HEK293 (cell line): ENCODE measurements around the gene ZYX.

Experiments used
- YY1 ChIP-seq: fragments of 450-650 bp; formaldehyde crosslinking; IDR thresholded peaks from 2 replicates; pipeline ENCODE4 v1.5.1; 2018; ENCODE audit warnings: missing biosample characterization, missing genetic modification characterization
- ZFP41 ChIP-seq: fragments of 450-650 bp; formaldehyde crosslinking; IDR thresholded peaks from 2 replicates; pipeline ENCODE4 v1.5.1; 2016; ENCODE audit warnings: missing biosample characterization, missing genetic modification characterization, borderline replicate concordance
- ZNF274 ChIP-seq, 2 experiments: fragments of 200-500 bp in 1 of 2; fragments of 450-650 bp in 1 of 2; sonication (Bioruptor generic) in 1 of 2; formaldehyde crosslinking in 1 of 2; IDR thresholded peaks; 2 replicates each; pipeline versions ENCODE4 v1.5.1 to v1.6.1; 2014 to 2016; ENCODE audit warnings: borderline replicate concordance in 1 of 2, inconsistent platforms in 1 of 2, low read length in 1 of 2, missing biosample characterization in 1 of 2, missing genetic modification characterization in 1 of 2
- ZNF324 ChIP-seq: fragments of 450-650 bp; formaldehyde crosslinking; IDR thresholded peaks from 2 replicates; pipeline ENCODE4 v1.5.1; 2016; ENCODE audit warnings: missing biosample characterization, missing genetic modification characterization
- ZNF626 ChIP-seq: fragments of 450-650 bp; sonication (Bioruptor Pico); formaldehyde crosslinking; IDR thresholded peaks from 2 replicates; pipeline ENCODE4 v1.5.1; 2018; ENCODE audit warnings: missing biosample characterization, missing genetic modification characterization, inconsistent platforms
- TF ChIP-seq, protein P1 (sequence below): fragments of 450-650 bp; formaldehyde crosslinking; IDR thresholded peaks from 2 replicates; pipeline ENCODE4 v1.5.1; 2016; ENCODE audit warnings: missing biosample characterization, missing genetic modification characterization

DNA sequence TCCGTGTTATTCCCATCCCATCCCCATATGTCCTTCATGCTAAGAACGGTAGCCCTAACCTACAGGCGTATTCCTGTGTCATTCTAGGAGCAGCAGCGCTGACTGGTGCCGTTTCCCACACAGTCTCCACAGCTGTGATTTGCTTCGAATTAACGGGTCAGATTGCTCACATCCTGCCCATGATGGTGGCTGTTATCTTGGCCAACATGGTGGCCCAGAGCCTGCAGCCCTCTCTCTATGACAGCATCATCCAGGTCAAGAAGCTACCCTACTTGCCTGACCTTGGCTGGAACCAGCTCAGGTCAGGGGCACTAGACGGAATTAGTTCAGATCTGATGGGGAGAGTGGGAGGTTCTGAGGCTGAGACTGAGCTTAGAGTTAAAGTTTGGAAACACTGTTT, 39.3 kb upstream of the ZYX start:
- TF ChIP-seq ZFP41 (tag by site-specific recombination), result no peak
- TF ChIP-seq ZNF626, result no peak
- TF ChIP-seq, protein P1, sequence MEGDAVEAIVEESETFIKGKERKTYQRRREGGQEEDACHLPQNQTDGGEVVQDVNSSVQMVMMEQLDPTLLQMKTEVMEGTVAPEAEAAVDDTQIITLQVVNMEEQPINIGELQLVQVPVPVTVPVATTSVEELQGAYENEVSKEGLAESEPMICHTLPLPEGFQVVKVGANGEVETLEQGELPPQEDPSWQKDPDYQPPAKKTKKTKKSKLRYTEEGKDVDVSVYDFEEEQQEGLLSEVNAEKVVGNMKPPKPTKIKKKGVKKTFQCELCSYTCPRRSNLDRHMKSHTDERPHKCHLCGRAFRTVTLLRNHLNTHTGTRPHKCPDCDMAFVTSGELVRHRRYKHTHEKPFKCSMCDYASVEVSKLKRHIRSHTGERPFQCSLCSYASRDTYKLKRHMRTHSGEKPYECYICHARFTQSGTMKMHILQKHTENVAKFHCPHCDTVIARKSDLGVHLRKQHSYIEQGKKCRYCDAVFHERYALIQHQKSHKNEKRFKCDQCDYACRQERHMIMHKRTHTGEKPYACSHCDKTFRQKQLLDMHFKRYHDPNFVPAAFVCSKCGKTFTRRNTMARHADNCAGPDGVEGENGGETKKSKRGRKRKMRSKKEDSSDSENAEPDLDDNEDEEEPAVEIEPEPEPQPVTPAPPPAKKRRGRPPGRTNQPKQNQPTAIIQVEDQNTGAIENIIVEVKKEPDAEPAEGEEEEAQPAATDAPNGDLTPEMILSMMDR (tag by site-specific recombination), result no peak
- TF ChIP-seq YY1 (tag by site-specific recombination), result no peak
- TF ChIP-seq ZNF274 (IDR thresholded peaks at IDR 0.05; ENCODE audit: low read length), result no peak
- TF ChIP-seq ZNF274 (tag by site-specific recombination; IDR thresholded peaks at IDR 0.05; ENCODE audit: borderline replicate concordance), result no peak
- no peak for TF ChIP-seq ZNF324
